Subcutaneous adipose tissue (tissue), 4 donors: ENCODE measurements around the gene BDP1. TPM values are rescaled to one million over a fixed set of nuclear protein-coding genes. Genes with fewer than 3 reads are reported as not detected.

ENCODE experiments used
- total RNA-seq, 4 donors: library from RNA; depleted of rRNA; stranded (reverse); fragments of >200 nt; gene quantifications; one replicate each; pipeline ENCODE4 v1.1.0, GENCODE V29; 2016
- TF ChIP-seq, protein P1 (sequence below): fragments of 450-650 bp; IDR thresholded peaks from one replicate; pipeline ENCODE4 v1.5.1; 2016; ENCODE audit warnings: low read depth, mild to moderate bottlenecking, control low read depth, antibody characterized with exemption, moderate library complexity

BDP1 gene
- total RNA-seq, 4 donors from 2014 or later = 30.3 to 46.3 (median 34.9) TPM

DNA sequence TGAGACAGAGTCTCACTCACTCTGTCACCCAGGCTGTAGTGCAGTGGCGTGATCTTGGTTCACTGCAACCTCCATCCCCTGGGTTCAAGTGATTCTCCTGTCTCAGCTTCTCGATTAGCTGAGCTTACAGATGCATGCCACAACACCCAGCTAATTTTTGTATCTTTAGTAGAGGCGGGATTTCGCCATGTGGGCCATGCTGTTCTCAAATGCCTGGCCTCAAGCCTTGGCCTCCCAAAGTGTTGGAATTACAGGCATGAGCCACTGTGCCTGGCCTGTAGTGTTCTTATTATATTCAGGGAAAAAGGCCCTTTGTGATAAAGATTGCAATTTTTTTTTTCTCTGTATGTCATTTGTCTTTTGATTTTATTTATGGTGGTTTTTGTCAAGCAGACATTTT is 107.7 kb downstream of the BDP1 start:
- TF ChIP-seq, protein P1, sequence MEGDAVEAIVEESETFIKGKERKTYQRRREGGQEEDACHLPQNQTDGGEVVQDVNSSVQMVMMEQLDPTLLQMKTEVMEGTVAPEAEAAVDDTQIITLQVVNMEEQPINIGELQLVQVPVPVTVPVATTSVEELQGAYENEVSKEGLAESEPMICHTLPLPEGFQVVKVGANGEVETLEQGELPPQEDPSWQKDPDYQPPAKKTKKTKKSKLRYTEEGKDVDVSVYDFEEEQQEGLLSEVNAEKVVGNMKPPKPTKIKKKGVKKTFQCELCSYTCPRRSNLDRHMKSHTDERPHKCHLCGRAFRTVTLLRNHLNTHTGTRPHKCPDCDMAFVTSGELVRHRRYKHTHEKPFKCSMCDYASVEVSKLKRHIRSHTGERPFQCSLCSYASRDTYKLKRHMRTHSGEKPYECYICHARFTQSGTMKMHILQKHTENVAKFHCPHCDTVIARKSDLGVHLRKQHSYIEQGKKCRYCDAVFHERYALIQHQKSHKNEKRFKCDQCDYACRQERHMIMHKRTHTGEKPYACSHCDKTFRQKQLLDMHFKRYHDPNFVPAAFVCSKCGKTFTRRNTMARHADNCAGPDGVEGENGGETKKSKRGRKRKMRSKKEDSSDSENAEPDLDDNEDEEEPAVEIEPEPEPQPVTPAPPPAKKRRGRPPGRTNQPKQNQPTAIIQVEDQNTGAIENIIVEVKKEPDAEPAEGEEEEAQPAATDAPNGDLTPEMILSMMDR = no peak

DNA sequence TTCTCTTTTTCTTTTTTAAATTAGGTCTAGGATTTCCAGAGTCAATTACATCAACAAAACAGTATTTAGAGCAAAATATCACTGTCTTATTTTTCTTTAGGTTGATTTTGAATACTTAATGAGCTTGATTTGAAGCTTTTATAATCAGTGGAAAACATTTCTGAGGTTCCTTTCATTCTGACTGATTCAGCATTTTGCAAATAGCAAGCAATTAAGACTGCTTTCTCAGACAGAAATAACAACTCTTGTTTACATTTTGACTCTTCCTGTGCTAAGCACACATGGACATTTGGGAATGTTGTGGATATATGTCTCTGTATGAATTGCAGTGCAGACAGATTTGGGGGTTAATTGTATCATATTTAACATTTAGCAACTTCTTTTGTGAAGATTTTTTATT is 109.4 kb downstream of the BDP1 start:
- TF ChIP-seq, protein P1 = no peak

DNA sequence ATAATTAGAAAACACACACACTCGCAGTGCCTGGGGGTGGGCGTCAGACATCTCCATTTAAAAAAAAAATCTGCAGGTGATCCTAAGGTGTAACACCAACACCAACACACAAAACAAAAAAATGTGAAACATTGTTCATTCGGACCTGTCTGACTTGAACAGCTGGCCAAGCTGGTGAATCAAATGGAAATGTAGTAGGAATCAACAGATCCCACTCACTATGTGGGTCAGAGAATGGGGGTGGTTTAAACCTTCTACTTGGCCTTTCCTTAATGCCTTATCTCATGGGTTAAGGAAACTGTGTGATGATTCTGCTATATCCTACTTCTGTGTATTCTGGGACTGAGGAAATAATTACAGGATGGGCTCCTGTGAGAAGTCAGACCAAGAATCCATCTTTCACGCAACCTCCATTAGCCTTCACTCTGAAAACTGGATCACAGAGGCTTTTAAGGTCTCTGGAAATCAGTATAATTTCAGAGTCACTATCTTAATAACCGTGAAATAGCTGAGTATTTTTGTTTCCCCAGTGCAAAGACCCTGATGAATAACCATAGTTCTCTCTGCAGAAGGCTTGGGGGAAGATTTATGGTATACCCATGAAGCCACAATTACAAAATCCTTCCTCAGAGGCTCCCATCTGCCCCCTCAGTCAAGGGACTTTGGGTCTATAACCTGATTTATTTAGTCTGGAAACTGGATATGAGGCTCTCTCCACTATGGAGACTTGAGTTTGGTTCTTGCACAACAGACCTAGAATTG is 114.5 kb downstream of the BDP1 start:
- TF ChIP-seq, protein P1 = no peak

DNA sequence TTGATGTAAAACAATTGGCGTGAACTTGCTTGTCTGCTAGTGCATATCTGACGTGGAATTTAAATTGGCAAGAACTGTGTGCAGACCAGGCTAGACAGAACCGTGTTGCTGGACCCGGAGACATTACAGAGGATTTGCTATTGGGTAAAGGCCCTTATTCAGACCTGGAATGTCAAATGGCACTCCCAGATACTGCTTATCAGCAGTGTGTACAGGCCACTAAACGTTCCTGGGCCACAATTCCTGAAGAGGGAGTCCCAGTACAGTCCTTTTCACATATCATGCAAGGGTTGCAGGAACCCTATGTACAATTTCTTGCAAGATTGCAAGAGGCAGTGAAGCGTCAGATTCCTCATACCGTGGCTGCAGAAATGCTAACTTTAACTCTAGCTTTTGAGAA is 118.1 kb downstream of the BDP1 start:
- TF ChIP-seq, protein P1 = no peak

DNA sequence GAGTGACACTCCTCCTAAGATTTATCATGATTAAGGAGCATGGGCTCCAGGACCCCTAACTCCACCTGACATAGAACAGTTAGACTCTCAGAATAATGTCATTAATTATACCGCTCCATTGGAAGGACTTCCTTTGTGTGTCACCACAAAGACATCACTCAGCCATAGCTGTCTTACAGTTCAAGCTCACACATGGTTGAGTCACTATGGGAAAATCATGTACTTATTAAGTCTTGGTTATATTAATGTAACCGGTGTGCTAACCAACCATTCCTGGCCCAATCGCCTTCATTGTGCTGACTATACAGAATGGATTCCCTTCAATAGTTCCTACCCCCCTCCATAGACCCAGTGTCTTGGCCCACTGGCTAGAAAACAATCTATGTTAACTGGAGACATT is 120.8 kb downstream of the BDP1 start:
- TF ChIP-seq, protein P1 = no peak

DNA sequence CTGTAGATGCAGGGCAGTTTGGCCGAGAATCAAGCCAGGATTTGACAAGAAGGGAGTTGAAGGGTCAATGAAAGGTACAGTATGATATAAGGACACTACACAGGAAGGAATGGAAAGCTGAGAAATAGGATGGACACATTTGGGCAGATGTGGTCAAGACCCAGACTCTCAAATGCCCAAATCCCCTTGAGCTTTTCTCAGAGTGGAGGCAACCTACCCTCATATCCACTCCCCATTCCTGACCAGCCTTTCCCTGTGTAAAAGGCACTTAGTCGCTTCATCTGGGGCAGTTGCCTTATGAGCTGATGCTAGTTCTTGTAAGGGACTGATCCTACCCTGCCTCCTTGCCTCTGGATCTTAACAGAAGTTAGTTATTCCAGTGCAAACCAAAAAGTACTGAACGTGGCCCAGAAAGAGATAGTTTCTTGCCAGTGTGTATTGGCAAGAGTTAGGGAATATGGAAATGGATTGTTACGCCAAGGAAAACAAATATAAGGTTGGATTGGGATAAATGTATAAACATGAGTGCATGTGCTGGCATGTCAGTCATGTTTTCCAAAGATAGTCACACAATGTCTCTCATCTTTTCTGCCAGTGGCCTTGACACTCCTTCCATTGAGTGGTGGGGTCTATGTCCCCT is 127.6 kb downstream of the BDP1 start:
- TF ChIP-seq, protein P1 = no peak

DNA sequence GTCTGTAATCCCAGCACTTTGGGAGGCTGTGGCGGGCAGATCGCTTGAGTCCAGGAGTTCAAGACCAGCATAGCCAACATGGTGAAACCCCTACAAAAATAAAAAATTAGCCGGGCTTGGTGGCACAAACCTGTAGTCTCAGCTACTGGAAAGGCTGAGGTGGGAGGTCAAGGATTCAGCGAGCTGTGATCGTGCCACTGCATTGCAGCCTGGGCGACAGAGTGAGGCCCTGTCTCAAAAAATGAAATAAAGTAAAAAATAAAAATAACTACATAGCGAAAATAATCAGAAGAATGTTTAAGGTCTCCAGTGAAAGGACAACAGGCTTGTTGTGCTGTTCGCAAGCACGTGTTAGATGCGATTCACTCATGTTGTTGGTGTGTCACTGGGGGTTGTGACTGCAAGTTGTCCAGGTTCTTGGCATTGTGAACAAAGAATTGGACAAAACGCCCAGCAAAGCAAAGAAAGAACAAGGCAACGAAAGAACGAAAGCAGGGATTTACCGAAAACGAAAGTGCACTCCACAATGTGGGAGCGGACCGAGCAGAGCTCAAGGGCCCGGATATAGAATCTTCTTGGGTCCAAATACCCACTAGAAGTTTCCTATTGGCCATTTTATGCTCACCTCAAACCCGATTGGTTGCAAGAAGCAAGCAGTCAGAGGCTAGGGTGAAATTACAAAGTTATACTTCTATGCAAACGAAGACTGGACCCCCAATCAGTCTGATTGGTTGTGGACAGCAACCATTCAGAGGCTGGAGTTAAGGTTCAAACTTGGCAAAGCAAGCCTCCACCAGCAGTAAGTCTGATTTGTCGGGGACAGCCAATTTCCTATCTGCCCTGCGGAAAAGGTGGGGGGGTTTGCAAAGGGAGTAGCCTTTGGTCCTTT is 130.8 kb downstream of the BDP1 start:
- TF ChIP-seq, protein P1 = no peak
